Sigmoid colon (tissue), 7 donors: ENCODE results near the gene SLC24A4. TPM values are rescaled to one million over a fixed set of nuclear protein-coding genes. Genes with fewer than 3 reads are reported as not detected.

Experiments used
- DNase-seq: peaks from one replicate; pipeline ENCODE4 v3.0.0-alpha.2; 2019
- H3K27ac ChIP-seq, 4 donors: fragments of 200-600 bp; sonication (generic); one replicate each; pipeline ENCODE4 v1.5.1; 2016 to 2019; ENCODE audit warnings: mild to moderate bottlenecking in 1 of 4
- H3K27me3 ChIP-seq, 3 donors: fragments of 200-600 bp; sonication (generic); one replicate each; pipeline ENCODE4 v1.5.1; 2019; ENCODE audit warnings: mild to moderate bottlenecking in 1 of 3
- H3K36me3 ChIP-seq, 4 donors: fragments of 200-600 bp; sonication (generic); one replicate each; pipeline ENCODE4 v1.5.1; 2016 to 2019
- H3K4me1 ChIP-seq, 4 donors: fragments of 200-600 bp; sonication (generic); one replicate each; pipeline ENCODE4 v1.5.1; 2017 to 2019
- H3K4me3 ChIP-seq, 4 donors: fragments of 200-600 bp; sonication (generic); one replicate each; pipeline ENCODE4 v1.5.1; 2017 to 2019; ENCODE audit warnings: mild to moderate bottlenecking in 2 of 4, moderate library complexity in 1 of 4
- H3K9me3 ChIP-seq, 4 donors: fragments of 200-600 bp in 3 of 4; sonication (generic) in 3 of 4; one replicate each; pipeline versions ENCODE4 v1.5.1 to v1.6.1; 2013 to 2019
- CTCF ChIP-seq, 4 experiments: fragments of 450-650 bp in 3 of 4; fragments of 200-600 bp in 1 of 4; IDR thresholded peaks; one replicate each; pipeline ENCODE4 v1.5.1; 2016 to 2019; ENCODE audit warnings: antibody characterized with exemption in 4 of 4, mild to moderate bottlenecking in 3 of 4, moderate library complexity in 2 of 4
- EP300 ChIP-seq, 4 donors: sonication (generic); formaldehyde crosslinking; IDR thresholded peaks; one replicate each; pipeline ENCODE4 v1.6.1; 2017; ENCODE audit warnings: antibody characterized with exemption in 4 of 4
- POLR2A ChIP-seq, 2 donors: fragments of 450-650 bp; IDR thresholded peaks; one replicate each; pipeline ENCODE4 v1.6.1; 2016; ENCODE audit warnings: antibody characterized with exemption in 2 of 2, mild to moderate bottlenecking in 2 of 2, moderate library complexity in 2 of 2
- POLR2AphosphoS5 ChIP-seq, 4 donors: sonication (generic); formaldehyde crosslinking; IDR thresholded peaks; one replicate each; pipeline ENCODE4 v1.6.1; 2017; ENCODE audit warnings: antibody characterized with exemption in 4 of 4
- WGBS, 2 donors: extraction: QIAGEN DNeasy Blood & Tissue Kit; methylation state at CpG; one replicate each; pipeline ENCODE4 v1.1.7; 2013; 5-methylcytosine and 5-hydroxymethylcytosine counted together
- intact Hi-C: fragments of 100-400 bp; cut with DNase I; formaldehyde crosslinking; loops from one replicate; pipeline ENCODE4 v1.15.1; 2023
- polyA plus RNA-seq, 3 donors: library from polyadenylated mRNA; stranded (reverse); fragments of 200-250 nt; gene quantifications; one replicate each; pipeline ENCODE4 v1.2.3, GENCODE V29; 2013
- total RNA-seq, 4 donors: library from RNA; depleted of rRNA; stranded (reverse); fragments of >200 nt; gene quantifications; one replicate each; pipeline ENCODE4 v1.1.0, GENCODE V29; 2016
- donor health status: healthy with polysubstance abuse.
- donor health status: Bipolar disorder and iron deficiency.
- donor health status: healthy.

SLC24A4 gene
- total and polyA plus RNA-seq, 7 donors, result under 0.01 to 1.4 (median 0.77) TPM; not detected in 1

- intact Hi-C loops, result no loop called here
- Histone ChIP-seq H3K27me3 (no peaks in the 10 kb centered on the region), H3K9me3 (no peaks in the 10 kb centered on the region), H3K4me1 (peaks cover 0 to 39% (median 22%) of the 10 kb centered on the region in 4 donors), H3K4me3 (no peak overlapping the region), H3K36me3 (no peaks in the 10 kb centered on the region), H3K27ac (no peak overlapping the region)
- WGBS, 2 donors, result 76 to 82% methylated on average over 4 of the region's 4 CpGs
- DNase-seq, result no peak
- TF ChIP-seq CTCF (IDR thresholded peaks at IDR 0.05) (no peak), EP300 (IDR thresholded peaks at IDR 0.05) (no peak), POLR2A (IDR thresholded peaks at IDR 0.05) (no peak), POLR2AphosphoS5 (IDR thresholded peaks at IDR 0.05) (no peak)
Measured at GRCh38 chr14:92411135-92411534, 88.2 kb downstream of the SLC24A4 start.

GRCh38 chr14:92411941-92412340, 89.0 kb downstream of the SLC24A4 start:
- H3K4me1 ChIP-seq, result peaks cover 0 to 39% (median 22%) of the 10 kb centered on the region in 4 donors
- TF ChIP-seq POLR2A (IDR thresholded peaks at IDR 0.05) (no peak), CTCF (IDR thresholded peaks at IDR 0.05) (no peak), EP300 (IDR thresholded peaks at IDR 0.05) (no peak), POLR2AphosphoS5 (IDR thresholded peaks at IDR 0.05) (no peak)
- 77 to 82% methylated on average over 7 of the region's 7 CpGs for WGBS, 2 donors
- DNase-seq, result no peak
- H3K27ac ChIP-seq, result no peak overlapping the region
- intact Hi-C loops, result no loop called here
- no peaks in the 10 kb centered on the region for H3K27me3 ChIP-seq
- H3K9me3 ChIP-seq, result no peaks in the 10 kb centered on the region
- H3K4me3 ChIP-seq, result no peak overlapping the region
- H3K36me3 ChIP-seq, result no peaks in the 10 kb centered on the region

GRCh38 chr14:92412912-92413311, 89.9 kb downstream of the SLC24A4 start:
- no peak for TF ChIP-seq POLR2A (IDR thresholded peaks at IDR 0.05)
- TF ChIP-seq EP300 (IDR thresholded peaks at IDR 0.05), result no peak
- no peak for TF ChIP-seq POLR2AphosphoS5 (IDR thresholded peaks at IDR 0.05)
- TF ChIP-seq CTCF (IDR thresholded peaks at IDR 0.05), result no peak
- 61 to 62% methylated on average over 10 of the region's 10 CpGs for WGBS, 2 donors
- H3K27ac ChIP-seq, result peak overlapping the region in 1 of 4 donors; percentile 28
- peaks cover 0 to 38% (median 22%) of the 10 kb centered on the region in 4 donors for H3K4me1 ChIP-seq
- no peaks in the 10 kb centered on the region for H3K36me3 ChIP-seq
- H3K4me3 ChIP-seq, result no peak overlapping the region
- H3K9me3 ChIP-seq, result no peaks in the 10 kb centered on the region
- no peaks in the 10 kb centered on the region for H3K27me3 ChIP-seq
- intact Hi-C loops, result no loop called here
- no peak for DNase-seq

- Histone ChIP-seq H3K36me3 (no peaks in the 10 kb centered on the region), H3K4me1 (peaks cover 0 to 34% (median 18%) of the 10 kb centered on the region in 4 donors), H3K27me3 (no peaks in the 10 kb centered on the region), H3K27ac (peak overlapping the region in 1 of 4 donors; percentile 28), H3K4me3 (no peak overlapping the region), H3K9me3 (no peaks in the 10 kb centered on the region)
- TF ChIP-seq CTCF (IDR thresholded peaks at IDR 0.05) (no peak), EP300 (IDR thresholded peaks at IDR 0.05) (no peak), POLR2AphosphoS5 (IDR thresholded peaks at IDR 0.05) (no peak)
- WGBS, 2 donors, result 61 to 73% methylated on average over 7 of the region's 7 CpGs
- DNase-seq, result no peak
- intact Hi-C loops, result no loop called here
Measured at GRCh38 chr14:92413379-92413778, 90.4 kb downstream of the SLC24A4 start.
